HepG2 (cell line): ENCODE measurements around the gene ZNF777. TPM values are rescaled to one million over a fixed set of nuclear protein-coding genes. Genes with fewer than 3 reads are reported as not detected.
A peak's percentile ranks its signal among the peaks of the same experiment; 100 is the strongest.

ENCODE experiments used
- CENPBD1 ChIP-seq: sonication (generic); formaldehyde crosslinking; IDR thresholded peaks from 2 replicates; pipeline ENCODE4 v1.8.0; 2022; ENCODE audit warnings: missing genetic modification reagents, low read depth, mild to moderate bottlenecking, borderline replicate concordance
- HOXA7 ChIP-seq: sonication (generic); formaldehyde crosslinking; IDR thresholded peaks from 2 replicates; pipeline ENCODE4 v1.8.1; 2022; ENCODE audit warnings: mild to moderate bottlenecking, missing genetic modification reagents, moderate library complexity
- JARID2 ChIP-seq: sonication (generic); formaldehyde crosslinking; IDR thresholded peaks from 2 replicates; pipeline ENCODE4 v1.8.1; 2023; ENCODE audit warnings: missing genetic modification reagents, inconsistent platforms; ENCODE audit not compliant: insufficient replicate concordance
- JUND ChIP-seq: sonication (generic); formaldehyde crosslinking; IDR thresholded peaks from 2 replicates; pipeline ENCODE4 v1.8.0; 2022; ENCODE audit warnings: mild to moderate bottlenecking, missing genetic modification reagents
- MIER3 ChIP-seq: IDR thresholded peaks from 2 replicates; pipeline ENCODE4 v1.6.1; 2016; ENCODE audit warnings: missing compliant biosample characterization, borderline replicate concordance
- POGK ChIP-seq: sonication (generic); formaldehyde crosslinking; conservative IDR thresholded peaks from 2 replicates; pipeline ENCODE4 v1.8.0; 2022; ENCODE audit warnings: mild to moderate bottlenecking, moderate library complexity, missing genetic modification reagents
- RFXAP ChIP-seq: sonication (generic); formaldehyde crosslinking; IDR thresholded peaks from 2 replicates; pipeline ENCODE4 v1.4.0; 2020; ENCODE audit warnings: missing genetic modification reagents, borderline replicate concordance
- RXRB ChIP-seq: IDR thresholded peaks from 2 replicates; pipeline ENCODE4 v1.6.1; 2016; ENCODE audit warnings: borderline replicate concordance, missing genetic modification reagents, missing compliant biosample characterization
- THAP8 ChIP-seq: sonication (generic); formaldehyde crosslinking; IDR thresholded peaks from 2 replicates; pipeline ENCODE4 v1.5.1; 2020; ENCODE audit warnings: missing genetic modification reagents, mild to moderate bottlenecking, borderline replicate concordance
- TSC22D2 ChIP-seq: sonication (generic); formaldehyde crosslinking; IDR thresholded peaks from 2 replicates; pipeline ENCODE4 v1.5.1; 2020; ENCODE audit warnings: missing genetic modification reagents, mild to moderate bottlenecking, borderline replicate concordance
- ZBTB34 ChIP-seq: sonication (generic); formaldehyde crosslinking; IDR thresholded peaks from 2 replicates; pipeline ENCODE4 v1.8.0; 2022; ENCODE audit warnings: mild to moderate bottlenecking, missing genetic modification reagents
- ZNF142 ChIP-seq: sonication (generic); formaldehyde crosslinking; IDR thresholded peaks from 2 replicates; pipeline ENCODE4 v1.4.0; 2020; ENCODE audit warnings: missing genetic modification reagents
- ZNF605 ChIP-seq: sonication (generic); formaldehyde crosslinking; IDR thresholded peaks from 2 replicates; pipeline ENCODE4 v1.8.0; 2022; ENCODE audit warnings: mild to moderate bottlenecking, missing genetic modification reagents
- ZNF775 ChIP-seq: sonication (generic); formaldehyde crosslinking; IDR thresholded peaks from 2 replicates; pipeline ENCODE4 v1.4.0; 2020; ENCODE audit warnings: missing genetic modification reagents, mild to moderate bottlenecking, moderate library complexity, borderline replicate concordance
- ZSCAN20 ChIP-seq: sonication (generic); formaldehyde crosslinking; IDR thresholded peaks from 2 replicates; pipeline ENCODE4 v1.4.0; 2020; ENCODE audit warnings: missing genetic modification reagents, mild to moderate bottlenecking, borderline replicate concordance
- ZSCAN22 ChIP-seq: sonication (generic); formaldehyde crosslinking; IDR thresholded peaks from 2 replicates; pipeline ENCODE4 v1.4.0; 2020; ENCODE audit warnings: mild to moderate bottlenecking, missing genetic modification reagents
- polyA plus RNA-seq, 8 experiments: library from polyadenylated mRNA; depleted of rRNA in 3 of 8; stranded (reverse) in 7 of 8; unstranded in 1 of 8; fragments of >200 nt; fragmentation: Illumina TruSeq in 4 of 8; extraction: Trizol in 4 of 8; gene quantifications; 2 replicates each; pipeline versions ENCODE4 v1.2.1 to v1.2.3, GENCODE V29; 2011 to 2016; ENCODE audit warnings: low read depth in 4 of 8, missing spikeins in 1 of 8, mixed read lengths in 1 of 8; ENCODE audit not compliant: insufficient read depth in 1 of 8
- total RNA-seq, 5 experiments: library from RNA; depleted of rRNA; stranded (reverse); fragments of >200 nt; fragmentation: Illumina TruSeq; extraction: Trizol; gene quantifications; 2 replicates each; pipeline ENCODE4 v1.2.3, GENCODE V29; 2016; ENCODE audit warnings: low read depth in 1 of 5

Gene ZNF777
- total and polyA plus RNA-seq, 2 of the 13 experiments (the other 11 are each of a cell fraction or from before 2014, with no cell fraction given): 3.8 to 6.0 TPM

GRCh38 chr7:149497467-149498261 is 36.8 kb upstream of the ZNF777 start, which contains the start of gene ZNF746 (continued):
- TF ChIP-seq ZSCAN20 (CRISPR knock-in tag) (0 out of 2 replicates have a peak, but pooled peaks have one; percentile 13), ZSCAN22 (no peak), CENPBD1 (no peak), JARID2 (CRISPR knock-in tag) (no peak), THAP8 (CRISPR knock-in tag) (no peak), RXRB (CRISPR knock-in tag) (no peak), RFXAP (CRISPR knock-in tag) (no peak), ZBTB34 (CRISPR knock-in tag) (no peak), TSC22D2 (CRISPR knock-in tag) (no peak), ZNF605 (CRISPR knock-in tag) (no peak), JUND (CRISPR knock-in tag) (no peak), MIER3 (CRISPR knock-in tag) (no peak), POGK (CRISPR knock-in tag) (0 out of 2 replicates have a peak, but pooled peaks have one; percentile 8), ZNF142 (CRISPR knock-in tag) (no peak), ZNF775 (no peak), HOXA7 (CRISPR knock-in tag) (no peak)
